ES-I3 (cell line): Measurements from ENCODE around the gene ARHGAP15.

ENCODE experiments used
- H3K36me3 ChIP-seq: 2 replicates; pipeline ENCODE4 v1.6.1; 2013; ENCODE audit warnings: mild to moderate bottlenecking, low read length, control low read depth, moderate library complexity; ENCODE audit not compliant: insufficient read depth
- H3K4me1 ChIP-seq: 2 replicates; pipeline ENCODE4 v1.6.1; 2013; ENCODE audit warnings: mild to moderate bottlenecking, control low read depth, low read length; ENCODE audit not compliant: insufficient read depth
- H3K9ac ChIP-seq: 2 replicates; pipeline ENCODE4 v1.6.1; 2013; ENCODE audit warnings: low read depth, mild to moderate bottlenecking, low read length, moderate library complexity
- H3K9me3 ChIP-seq: 2 replicates; pipeline ENCODE4 v1.6.1; 2013; ENCODE audit warnings: mild to moderate bottlenecking, low read length, moderate library complexity; ENCODE audit not compliant: control insufficient read depth, insufficient read depth

Gene ARHGAP15

DNA sequence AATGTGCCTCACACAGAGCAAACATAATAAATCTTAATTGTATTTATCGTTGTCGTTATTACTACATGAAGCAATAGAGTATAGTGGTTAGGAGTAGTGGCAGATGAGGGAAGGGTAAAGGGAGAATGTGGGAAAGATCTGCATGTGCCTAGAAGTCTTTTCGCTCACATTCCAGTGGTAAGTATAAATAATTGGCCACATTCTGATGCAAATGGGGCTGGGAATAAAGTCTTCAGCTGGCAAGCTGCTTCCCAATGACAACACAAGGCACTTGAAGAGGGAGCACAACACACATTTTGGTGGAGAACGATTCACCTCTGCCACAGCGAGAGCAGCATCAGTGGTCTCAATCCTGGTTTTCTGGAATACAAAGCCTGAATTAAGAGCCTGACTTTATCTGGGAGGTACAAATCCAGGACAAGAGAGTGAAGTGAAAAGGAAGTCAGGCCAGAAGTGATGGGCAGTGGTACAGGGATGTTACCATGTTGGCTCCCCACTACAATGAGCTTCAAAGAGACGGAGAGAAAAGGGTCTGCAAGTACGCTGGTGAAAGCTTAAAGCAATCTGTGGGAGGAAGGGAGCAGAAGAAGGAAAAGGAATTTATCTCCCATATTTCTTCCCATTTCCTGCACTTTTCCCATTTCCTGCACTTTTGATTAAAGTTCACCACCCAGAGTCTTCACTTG, 112.3 kb downstream of the ARHGAP15 start:
- no peaks in the 10 kb centered on the region for H3K36me3 ChIP-seq
- 0 out of 2 replicates have a peak overlapping the region, but pooled peaks have one; percentile 12 for H3K9ac ChIP-seq
- H3K4me1 ChIP-seq, result peaks cover 17% of the 10 kb centered on the region
- no peaks in the 10 kb centered on the region for H3K9me3 ChIP-seq

DNA sequence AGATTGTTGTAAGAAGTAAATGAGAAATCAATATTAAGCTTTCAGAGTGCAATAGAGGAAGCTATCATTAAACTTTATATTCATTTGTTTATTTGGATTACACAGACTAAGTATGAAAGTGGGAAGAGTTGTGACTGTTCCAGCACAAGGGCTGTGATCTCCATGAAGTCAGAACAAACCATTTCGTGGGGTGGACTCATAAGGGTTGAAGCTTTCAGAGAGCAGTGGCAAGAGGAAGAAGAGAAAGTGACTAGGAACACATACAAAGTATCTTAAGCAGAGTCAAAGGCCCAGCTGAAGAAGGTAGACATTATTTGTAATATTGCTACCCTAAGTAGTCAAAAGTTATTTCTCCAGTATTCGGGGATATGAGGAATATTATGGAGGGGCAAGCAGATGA, 117.0 kb downstream of the ARHGAP15 start:
- Histone ChIP-seq H3K36me3 (no peaks in the 10 kb centered on the region), H3K4me1 (peaks cover 8% of the 10 kb centered on the region), H3K9ac (no peak overlapping the region), H3K9me3 (no peaks in the 10 kb centered on the region)

DNA sequence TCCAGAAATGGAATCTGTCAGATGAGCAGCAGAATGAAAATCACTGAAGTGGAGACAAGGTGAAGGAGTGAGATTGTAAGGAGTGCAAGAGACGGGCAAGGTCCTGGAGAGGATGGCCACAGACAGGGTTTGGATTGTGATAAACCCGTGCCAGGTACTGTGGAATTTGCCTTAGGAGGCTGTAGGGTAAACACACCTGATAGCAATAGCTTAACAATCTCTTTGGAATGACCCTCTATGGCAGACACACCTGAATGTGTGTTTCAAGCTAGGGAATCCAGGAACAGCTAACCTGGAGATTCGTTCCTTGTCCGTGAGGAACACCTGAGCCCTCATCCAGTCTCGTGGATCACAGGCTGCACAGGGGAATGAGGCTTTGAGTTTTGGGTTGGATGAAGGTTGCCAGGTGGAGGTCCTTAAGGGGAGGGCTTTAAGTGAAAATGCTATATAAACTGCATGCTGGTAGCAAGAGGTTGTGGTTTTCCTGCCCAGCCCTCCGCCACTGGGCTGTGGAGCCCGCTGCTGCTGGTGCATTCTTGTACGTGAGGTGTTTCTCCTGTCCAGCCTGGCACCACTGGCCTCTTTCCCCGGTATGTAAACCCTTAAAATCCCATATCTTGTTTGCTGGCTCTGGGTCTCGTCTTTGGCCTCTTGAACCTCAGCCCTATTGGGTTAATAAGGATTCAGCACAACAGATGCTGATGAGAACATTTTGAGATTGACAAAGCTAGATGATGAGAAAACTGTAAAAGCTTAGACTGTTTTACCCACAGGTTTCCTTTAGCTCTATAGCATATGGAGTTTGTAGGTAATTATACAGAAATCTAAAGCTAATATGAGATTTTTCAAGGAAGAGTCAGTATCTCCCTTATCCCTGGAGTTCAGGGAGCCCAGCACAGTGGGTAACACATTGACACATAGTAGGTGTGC, 117.9 kb downstream of the ARHGAP15 start:
- Histone ChIP-seq H3K36me3 (no peaks in the 10 kb centered on the region), H3K9me3 (no peaks in the 10 kb centered on the region), H3K4me1 (peaks cover 2% of the 10 kb centered on the region; the same call in 1 of the 2 replicates), H3K9ac (no peak overlapping the region)

DNA sequence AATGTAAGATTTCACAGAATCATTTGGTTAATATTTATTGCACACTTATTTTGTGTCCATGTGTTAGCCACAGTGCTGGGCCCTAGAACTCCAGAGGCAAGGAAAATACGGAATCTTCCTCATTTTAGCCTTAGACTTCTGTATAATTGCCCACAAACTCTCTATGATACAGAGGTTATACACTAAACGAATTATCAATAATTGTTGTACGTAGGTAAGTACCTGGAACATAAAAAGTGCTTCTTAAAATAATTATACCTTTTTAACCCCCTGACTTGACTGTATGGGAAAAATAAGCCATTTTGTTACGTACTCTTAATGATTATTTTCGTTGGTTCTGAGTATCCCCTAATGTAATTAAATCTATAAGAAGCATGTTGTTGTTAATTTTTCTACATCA, 119.4 kb downstream of the ARHGAP15 start:
- H3K9me3 ChIP-seq, result no peaks in the 10 kb centered on the region

DNA sequence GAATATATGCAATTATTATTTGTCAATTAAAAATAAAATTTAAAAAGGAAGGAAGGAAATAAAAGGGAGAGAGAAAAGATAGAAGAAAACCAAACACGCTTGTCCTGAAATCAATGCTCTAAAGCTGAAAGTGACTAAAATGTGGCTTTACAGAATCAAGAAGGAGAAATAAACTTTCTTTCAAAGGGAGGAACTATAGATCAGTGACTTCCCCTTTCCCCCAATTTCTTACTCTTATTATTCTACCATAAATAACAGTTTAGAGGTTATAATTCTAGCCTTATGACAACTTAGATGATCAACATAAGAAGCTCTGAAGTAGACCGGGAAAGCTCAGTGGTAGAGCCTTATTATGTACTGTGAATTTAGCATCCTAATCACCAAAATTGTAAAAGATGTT, 122.5 kb downstream of the ARHGAP15 start:
- Histone ChIP-seq H3K4me1 (no peaks in the 10 kb centered on the region), H3K9ac (no peak overlapping the region), H3K36me3 (no peaks in the 10 kb centered on the region), H3K9me3 (no peaks in the 10 kb centered on the region)

More for the DNA sequence above, 119.4 kb downstream of the ARHGAP15 start:
- Histone ChIP-seq H3K9ac (no peak overlapping the region), H3K36me3 (no peaks in the 10 kb centered on the region), H3K4me1 (no peaks in the 10 kb centered on the region)

DNA sequence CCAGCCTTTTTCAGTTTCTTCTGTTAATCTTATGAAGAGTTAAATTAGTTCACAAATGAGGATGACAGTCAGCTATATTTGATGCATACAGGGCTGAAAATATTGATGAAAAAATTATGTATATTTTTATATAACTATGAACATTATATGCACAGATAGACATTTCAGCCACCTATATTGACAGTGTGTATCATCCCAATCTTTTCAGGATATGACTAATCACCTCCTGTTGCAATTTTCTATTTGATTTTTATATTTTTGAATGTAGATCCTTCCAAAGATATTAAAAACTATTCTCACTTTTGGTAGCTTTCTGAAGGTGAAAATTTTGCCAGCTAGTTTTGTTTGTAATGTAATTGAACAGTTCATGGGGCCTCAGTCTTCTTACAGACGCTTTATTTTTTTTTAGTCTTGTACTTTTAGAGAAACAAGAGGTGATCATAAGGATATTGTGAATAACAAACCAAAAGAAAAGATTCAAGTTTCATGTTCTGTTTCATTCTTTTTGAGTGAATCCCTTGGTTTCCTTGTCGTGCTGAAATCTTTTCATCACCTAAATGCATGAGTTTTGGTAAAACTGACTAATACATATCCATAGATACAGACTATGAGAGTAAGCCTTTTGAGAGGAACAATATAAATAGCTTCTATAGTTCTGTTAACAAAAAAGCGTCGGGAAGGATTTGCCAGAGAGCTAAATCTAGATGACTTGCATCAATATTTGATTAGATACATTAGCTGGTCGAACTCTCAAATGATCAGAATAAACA, 123.1 kb downstream of the ARHGAP15 start:
- Histone ChIP-seq H3K36me3 (no peaks in the 10 kb centered on the region), H3K9ac (no peak overlapping the region), H3K9me3 (no peaks in the 10 kb centered on the region), H3K4me1 (no peaks in the 10 kb centered on the region)

DNA sequence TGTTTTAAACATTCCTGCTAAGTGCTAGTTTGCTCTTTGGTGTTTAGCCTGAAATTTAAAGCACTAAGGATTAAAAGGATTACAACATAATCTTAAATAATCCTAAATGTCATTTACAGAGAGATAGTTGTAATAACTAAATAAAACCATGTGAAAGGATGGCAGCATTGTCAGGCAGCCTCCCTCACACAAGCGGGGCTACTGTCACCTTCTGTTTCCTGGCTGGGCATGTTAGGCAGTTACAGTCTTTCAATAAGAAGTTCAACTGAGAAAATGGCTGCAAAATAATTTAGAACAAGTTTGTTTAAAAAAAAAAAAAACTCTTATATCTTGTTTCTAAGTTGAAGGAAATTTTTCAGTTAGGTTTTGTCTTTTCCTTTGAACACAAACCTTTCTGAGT, 124.9 kb downstream of the ARHGAP15 start:
- H3K9ac ChIP-seq, result no peak overlapping the region
- peaks cover 8% of the 10 kb centered on the region for H3K4me1 ChIP-seq
- no peaks in the 10 kb centered on the region for H3K9me3 ChIP-seq
- no peaks in the 10 kb centered on the region for H3K36me3 ChIP-seq

DNA sequence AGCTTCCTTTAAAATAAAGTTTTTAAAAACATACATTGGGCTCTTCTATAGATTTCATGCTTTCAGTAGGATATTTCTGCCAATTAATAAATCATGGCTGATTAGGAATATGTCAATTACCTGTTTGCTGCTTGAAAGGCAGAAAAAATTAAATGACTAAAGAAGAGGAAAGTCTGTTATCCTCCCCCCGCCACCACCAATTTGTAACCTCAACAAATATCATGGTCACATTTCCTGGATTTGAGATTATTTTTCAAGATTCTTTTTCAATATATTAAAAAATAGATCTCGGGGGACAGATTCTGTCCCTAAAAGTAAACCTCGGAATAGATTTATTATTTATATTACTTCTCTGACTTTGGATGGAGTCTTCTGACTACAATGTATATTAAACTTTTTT, 125.9 kb downstream of the ARHGAP15 start:
- H3K36me3 ChIP-seq, result no peaks in the 10 kb centered on the region

DNA sequence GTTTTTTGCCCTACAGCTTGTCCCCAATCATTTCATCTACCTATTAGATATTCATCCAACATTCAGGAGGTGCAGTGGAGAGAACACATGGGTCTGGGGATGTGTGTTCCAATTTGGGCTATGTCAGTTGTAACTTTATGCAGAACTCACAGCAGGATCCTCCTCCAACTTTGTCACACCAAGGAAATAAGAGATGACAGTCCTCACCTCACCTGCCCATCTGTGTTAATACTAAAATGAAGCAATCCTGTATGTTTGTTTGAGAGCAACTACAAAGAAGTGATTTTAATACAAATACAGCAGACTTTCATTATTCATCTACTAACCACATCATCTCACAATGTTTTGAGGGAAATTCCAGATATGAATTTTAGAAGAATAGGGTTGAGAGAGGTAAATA, 126.7 kb downstream of the ARHGAP15 start:
- peaks cover 9% of the 10 kb centered on the region for H3K4me1 ChIP-seq
- H3K36me3 ChIP-seq, result no peaks in the 10 kb centered on the region
- H3K9me3 ChIP-seq, result no peaks in the 10 kb centered on the region
- H3K9ac ChIP-seq, result no peak overlapping the region

More for the DNA sequence above, 125.9 kb downstream of the ARHGAP15 start:
- Histone ChIP-seq H3K9me3 (no peaks in the 10 kb centered on the region), H3K4me1 (peaks cover 9% of the 10 kb centered on the region), H3K9ac (no peak overlapping the region)

DNA sequence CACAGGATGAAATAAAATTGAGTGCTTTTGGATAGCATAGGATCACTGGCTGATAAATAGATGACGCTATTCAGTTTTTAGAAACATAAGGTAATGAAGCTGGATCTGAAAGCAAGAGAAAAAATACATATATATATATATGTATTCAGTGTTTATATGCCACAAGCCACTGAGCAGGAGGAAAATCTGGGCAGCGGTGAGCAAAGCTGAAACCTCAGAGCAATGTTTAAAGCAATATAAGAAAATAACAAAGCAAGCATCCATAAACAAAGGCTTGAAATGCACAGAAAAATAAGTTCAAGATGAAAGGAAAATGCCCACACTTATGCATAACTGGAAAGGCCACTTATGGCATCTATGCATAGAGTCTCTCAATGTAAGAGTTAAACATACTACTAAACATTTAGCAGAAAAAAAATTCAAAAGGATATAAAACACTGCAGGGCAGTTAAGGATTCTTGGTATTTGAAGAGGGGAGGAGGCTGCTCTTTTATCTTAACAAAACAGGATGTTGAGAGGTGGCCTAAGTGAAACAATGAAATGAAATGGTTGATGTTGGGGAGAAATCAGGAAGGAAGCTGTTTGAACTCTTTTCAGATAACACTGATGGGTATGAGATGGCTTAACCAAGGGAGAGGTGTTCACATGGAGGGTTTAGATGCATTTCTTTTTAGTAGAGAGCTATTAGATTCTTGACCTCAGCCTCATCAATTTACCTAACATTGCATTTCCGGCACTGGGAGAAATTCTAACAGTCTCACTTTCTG, 129.1 kb downstream of the ARHGAP15 start:
- Histone ChIP-seq H3K4me1 (peaks cover 9% of the 10 kb centered on the region), H3K36me3 (no peaks in the 10 kb centered on the region), H3K9ac (no peak overlapping the region), H3K9me3 (no peaks in the 10 kb centered on the region)

DNA sequence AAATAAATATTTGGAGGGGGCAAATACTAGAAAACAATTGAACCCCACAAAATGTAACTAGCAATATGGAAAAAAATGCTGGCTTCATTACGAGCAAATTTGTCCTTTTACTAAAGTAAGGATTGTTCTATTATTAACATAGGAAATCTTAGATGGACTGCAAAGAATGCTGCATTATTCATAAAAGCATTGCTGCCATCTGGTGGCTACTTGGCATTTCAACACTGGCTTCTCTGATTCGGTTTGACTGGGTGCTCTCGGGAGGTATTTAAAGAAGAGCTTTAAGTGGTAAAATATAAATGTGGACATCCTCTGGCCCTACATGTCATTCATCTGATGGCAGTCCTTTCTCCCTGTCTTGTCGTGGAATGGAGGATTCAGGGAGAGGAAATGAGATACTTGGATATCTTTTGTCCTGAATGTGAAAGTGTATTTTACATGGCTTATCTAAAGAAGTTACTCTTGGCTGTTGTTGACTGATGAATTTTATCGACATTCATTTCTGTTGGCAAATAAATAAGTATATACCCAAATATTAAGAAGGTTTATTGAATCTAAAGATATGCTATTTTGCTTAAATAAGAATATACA, 130.2 kb downstream of the ARHGAP15 start:
- Histone ChIP-seq H3K36me3 (no peaks in the 10 kb centered on the region), H3K4me1 (peaks cover 9% of the 10 kb centered on the region), H3K9ac (no peak overlapping the region), H3K9me3 (no peaks in the 10 kb centered on the region)

DNA sequence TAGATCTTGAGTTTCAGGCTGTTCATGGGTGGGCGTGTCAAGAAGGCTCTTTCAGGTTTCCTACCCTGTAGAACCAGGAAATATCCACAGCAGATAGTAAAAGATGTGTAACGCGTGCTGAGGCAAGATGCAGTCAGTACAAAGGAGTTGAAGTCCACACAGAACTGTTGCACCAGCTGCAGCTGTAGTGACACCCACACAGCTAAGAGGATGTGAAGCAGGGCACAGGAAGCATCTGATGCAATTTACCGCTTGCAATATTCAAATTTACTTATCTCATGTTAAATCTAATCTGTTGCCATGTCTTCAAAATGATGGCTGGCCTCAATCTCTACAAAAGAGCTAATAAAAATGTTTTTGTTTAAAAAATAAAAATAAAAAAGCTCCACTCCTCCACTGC, 132.8 kb downstream of the ARHGAP15 start:
- no peak overlapping the region for H3K9ac ChIP-seq
- H3K4me1 ChIP-seq, result peaks cover 9% of the 10 kb centered on the region
- no peaks in the 10 kb centered on the region for H3K36me3 ChIP-seq
- H3K9me3 ChIP-seq, result no peaks in the 10 kb centered on the region

DNA sequence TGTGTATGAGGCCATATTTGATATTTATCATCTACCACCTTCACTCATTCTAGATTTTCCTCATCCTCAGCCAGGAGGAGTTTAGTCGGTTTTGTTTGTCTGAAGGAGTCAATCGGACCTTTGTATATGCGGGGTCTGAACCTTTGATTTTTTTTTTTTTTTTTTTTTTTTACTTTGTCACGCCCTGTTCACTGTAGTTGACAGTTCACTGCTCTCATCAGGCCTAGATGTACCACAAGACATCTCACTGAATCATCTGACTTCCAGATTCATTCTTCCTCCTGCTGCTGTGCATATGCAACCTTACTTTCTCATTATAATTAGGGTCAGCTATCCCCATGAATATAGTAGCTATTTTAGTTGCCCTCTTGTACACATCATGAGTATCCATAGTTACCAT, 133.2 kb downstream of the ARHGAP15 start:
- Histone ChIP-seq H3K9me3 (no peaks in the 10 kb centered on the region), H3K9ac (no peak overlapping the region)

More for the DNA sequence above, 133.2 kb downstream of the ARHGAP15 start:
- no peaks in the 10 kb centered on the region for H3K36me3 ChIP-seq
- peaks cover 9% of the 10 kb centered on the region for H3K4me1 ChIP-seq
